HEK293 (cell line): ENCODE data around the gene IL1RAPL1.

Source experiments
- CTCF ChIA-PET: fragments of 350-600 bp; formaldehyde crosslinking; extraction: SDS; loops from one replicate; lab custom pipeline; 2021; ENCODE audit warnings: antibody characterized with exemption; lab: Yijun Ruan, JAX
- POLR2A ChIA-PET: fragments of 300-600 bp; formaldehyde crosslinking; extraction: SDS; loops from one replicate; lab custom pipeline; 2020; ENCODE audit warnings: antibody characterized with exemption, inconsistent platforms; lab: Yijun Ruan, JAX
- H3K27ac ChIP-seq: fragments of 200-500 bp; sonication (Bioruptor generic); 2 replicates; pipeline ENCODE4 v1.5.1; 2014; ENCODE audit warnings: low read depth, low read length, control low read depth, inconsistent platforms; ENCODE audit errors: extremely low read depth
- H3K36me3 ChIP-seq, 2 experiments: fragments of 200-500 bp in 1 of 2; sonication (Bioruptor generic) in 1 of 2; 1 replicate in 1 of 2; 2 replicates in 1 of 2; pipeline ENCODE4 v1.5.1; 2014 to 2017; ENCODE audit warnings: inconsistent platforms in 2 of 2, low read length in 2 of 2; ENCODE audit not compliant: control insufficient read depth in 2 of 2, insufficient read depth in 1 of 2
- H3K4me1 ChIP-seq: fragments of 200-500 bp; sonication (Bioruptor generic); 2 replicates; pipeline ENCODE4 v1.5.1; 2014; ENCODE audit warnings: mild to moderate bottlenecking, low read length, inconsistent platforms; ENCODE audit not compliant: control insufficient read depth, insufficient read depth
- H3K4me3 ChIP-seq: 2 replicates; pipeline ENCODE4 v1.5.1; 2011; ENCODE audit warnings: low read depth, mild to moderate bottlenecking, control low read depth, low read length, moderate library complexity
- H3K9me3 ChIP-seq: fragments of 200-500 bp; sonication (Bioruptor generic); 2 replicates; pipeline ENCODE4 v1.5.1; 2014; ENCODE audit warnings: low read depth, low read length, inconsistent platforms; ENCODE audit not compliant: control insufficient read depth, insufficient read depth
- GLI4 ChIP-seq: fragments of 450-650 bp; formaldehyde crosslinking; IDR thresholded peaks from 2 replicates; pipeline ENCODE4 v1.5.1; 2016; ENCODE audit warnings: missing biosample characterization, missing genetic modification characterization
- HIC1 ChIP-seq: fragments of 450-650 bp; formaldehyde crosslinking; IDR thresholded peaks from 2 replicates; pipeline ENCODE4 v1.5.1; 2016; ENCODE audit warnings: missing biosample characterization, missing genetic modification characterization
- INSM2 ChIP-seq: fragments of 450-650 bp; formaldehyde crosslinking; IDR thresholded peaks from 2 replicates; pipeline ENCODE4 v1.5.1; 2016; ENCODE audit warnings: missing biosample characterization, missing genetic modification characterization
- KLF10 ChIP-seq: fragments of 450-650 bp; IDR thresholded peaks from 2 replicates; pipeline ENCODE4 v1.5.1; 2018; ENCODE audit warnings: missing biosample characterization, mild to moderate bottlenecking, missing genetic modification characterization
- KLF9 ChIP-seq: fragments of 450-650 bp; formaldehyde crosslinking; IDR thresholded peaks from 2 replicates; pipeline ENCODE4 v1.5.1; 2016; ENCODE audit warnings: missing biosample characterization, missing genetic modification characterization, low read depth
- PRDM6 ChIP-seq: fragments of 450-650 bp; formaldehyde crosslinking; IDR thresholded peaks from 2 replicates; pipeline ENCODE4 v1.5.1; 2017; ENCODE audit warnings: missing biosample characterization, missing genetic modification characterization
- TCF7L2 ChIP-seq: IDR thresholded peaks from 2 replicates; pipeline ENCODE4 v1.6.1; 2011; ENCODE audit warnings: low read depth, mild to moderate bottlenecking, inconsistent platforms, low read length, moderate library complexity, borderline replicate concordance
- ZBTB1 ChIP-seq: fragments of 450-650 bp; formaldehyde crosslinking; IDR thresholded peaks from 2 replicates; pipeline ENCODE4 v1.5.1; 2016; ENCODE audit warnings: missing biosample characterization, missing genetic modification characterization
- ZBTB17 ChIP-seq: fragments of 450-650 bp; formaldehyde crosslinking; IDR thresholded peaks from 2 replicates; pipeline ENCODE4 v1.5.1; 2016; ENCODE audit warnings: missing biosample characterization, missing genetic modification characterization
- ZBTB7A ChIP-seq: fragments of 450-650 bp; formaldehyde crosslinking; IDR thresholded peaks from 2 replicates; pipeline ENCODE4 v1.5.1; 2016; ENCODE audit warnings: low read depth, missing biosample characterization, missing genetic modification characterization
- ZNF114 ChIP-seq: fragments of 450-650 bp; formaldehyde crosslinking; IDR thresholded peaks from 2 replicates; pipeline ENCODE4 v1.5.0; 2017; ENCODE audit warnings: missing biosample characterization, missing genetic modification characterization
- ZNF169 ChIP-seq: fragments of 450-650 bp; formaldehyde crosslinking; IDR thresholded peaks from 2 replicates; pipeline ENCODE4 v1.5.1; 2016; ENCODE audit warnings: missing biosample characterization, missing genetic modification characterization
- ZNF18 ChIP-seq: fragments of 450-650 bp; formaldehyde crosslinking; IDR thresholded peaks from 2 replicates; pipeline ENCODE4 v1.5.1; 2016; ENCODE audit warnings: missing biosample characterization, missing genetic modification characterization
- ZNF184 ChIP-seq: fragments of 450-650 bp; IDR thresholded peaks from 2 replicates; pipeline ENCODE4 v1.5.1; 2018; ENCODE audit warnings: missing biosample characterization, mild to moderate bottlenecking, missing genetic modification characterization
- ZNF404 ChIP-seq: fragments of 450-650 bp; formaldehyde crosslinking; IDR thresholded peaks from 2 replicates; pipeline ENCODE4 v1.5.1; 2017; ENCODE audit warnings: missing biosample characterization, missing genetic modification characterization
- ZNF426 ChIP-seq: fragments of 450-650 bp; formaldehyde crosslinking; IDR thresholded peaks from 2 replicates; pipeline ENCODE4 v1.5.1; 2017; ENCODE audit warnings: missing biosample characterization, missing genetic modification characterization, mild to moderate bottlenecking, inconsistent platforms, moderate library complexity
- ZNF510 ChIP-seq: fragments of 450-650 bp; formaldehyde crosslinking; IDR thresholded peaks from 2 replicates; pipeline ENCODE4 v1.5.1; 2018; ENCODE audit warnings: mild to moderate bottlenecking, missing genetic modification characterization, missing biosample characterization; ENCODE audit not compliant: insufficient replicate concordance
- ZNF514 ChIP-seq: fragments of 450-650 bp; formaldehyde crosslinking; IDR thresholded peaks from 2 replicates; pipeline ENCODE4 v1.5.1; 2016; ENCODE audit warnings: missing biosample characterization, missing genetic modification characterization
- ZNF645 ChIP-seq: fragments of 450-650 bp; formaldehyde crosslinking; IDR thresholded peaks from 2 replicates; pipeline ENCODE4; 2016; ENCODE audit warnings: missing biosample characterization, missing genetic modification characterization
- ZNF660 ChIP-seq: fragments of 450-650 bp; IDR thresholded peaks from 2 replicates; pipeline ENCODE4 v1.5.1; 2018; ENCODE audit warnings: missing biosample characterization, mild to moderate bottlenecking, missing genetic modification characterization
- ZNF670 ChIP-seq: fragments of 450-650 bp; formaldehyde crosslinking; IDR thresholded peaks from 2 replicates; pipeline ENCODE4 v1.5.1; 2016; ENCODE audit warnings: missing biosample characterization, missing genetic modification characterization, low read depth
- ZNF692 ChIP-seq: fragments of 450-650 bp; formaldehyde crosslinking; IDR thresholded peaks from 2 replicates; pipeline ENCODE4 v1.5.1; 2016; ENCODE audit warnings: missing biosample characterization, missing genetic modification characterization
- ZNF777 ChIP-seq: fragments of 450-650 bp; formaldehyde crosslinking; IDR thresholded peaks from 2 replicates; pipeline ENCODE4 v1.5.1; 2017; ENCODE audit warnings: missing biosample characterization, missing genetic modification characterization, borderline replicate concordance
- ZXDB ChIP-seq: fragments of 450-650 bp; formaldehyde crosslinking; IDR thresholded peaks from 2 replicates; pipeline ENCODE4 v1.5.1; 2016; ENCODE audit warnings: missing biosample characterization, missing genetic modification characterization

IL1RAPL1 gene

GRCh38 chrX:28595346-28595745, 8.1 kb downstream of the IL1RAPL1 start:
- no peaks in the 10 kb centered on the region for H3K36me3 ChIP-seq
- no peak overlapping the region for H3K27ac ChIP-seq
- CTCF ChIA-PET = interaction anchor here (1.1 kb wide), 1 partner anchor 9 kb away, joined by 3 read pairs; no protein-coding TSS in a partner anchor
- no peaks in the 10 kb centered on the region for H3K4me1 ChIP-seq
- POLR2A ChIA-PET = no interaction called here
- TF ChIP-seq ZNF404 (tag by site-specific recombination) (no peak), ZNF184 (no peak), GLI4 (no peak), ZBTB7A (tag by site-specific recombination) (no peak), ZNF114 (tag by site-specific recombination) (no peak), KLF10 (no peak)
- no peaks in the 10 kb centered on the region for H3K9me3 ChIP-seq
- H3K4me3 ChIP-seq = no peak overlapping the region

GRCh38 chrX:28599957-28600356, 12.7 kb downstream of the IL1RAPL1 start:
- ChIA-PET POLR2A (no interaction called here), CTCF (interaction anchor here (0.6 kb wide), 1 partner anchor 34 kb away, joined by 5 read pairs; no protein-coding TSS in a partner anchor)
- Histone ChIP-seq H3K9me3 (no peaks in the 10 kb centered on the region), H3K4me1 (no peaks in the 10 kb centered on the region), H3K36me3 (no peaks in the 10 kb centered on the region), H3K4me3 (no peak overlapping the region), H3K27ac (no peak overlapping the region)
- TF ChIP-seq ZNF169 (tag by site-specific recombination) (no peak), HIC1 (tag by site-specific recombination) (no peak), KLF9 (tag by site-specific recombination) (no peak), ZBTB17 (tag by site-specific recombination) (no peak), ZNF18 (tag by site-specific recombination) (no peak), ZNF184 (no peak), ZNF660 (tag by site-specific recombination) (no peak), ZNF426 (tag by site-specific recombination) (no peak)

GRCh38 chrX:28609003-28609402, 21.8 kb downstream of the IL1RAPL1 start:
- no peaks in the 10 kb centered on the region for H3K36me3 ChIP-seq
- CTCF ChIA-PET = no interaction called here
- TF ChIP-seq ZXDB (tag by site-specific recombination) (no peak), ZNF692 (no peak), ZNF777 (tag by site-specific recombination) (no peak), PRDM6 (tag by site-specific recombination) (no peak), ZNF514 (tag by site-specific recombination) (no peak), ZNF645 (tag by site-specific recombination) (no peak), INSM2 (tag by site-specific recombination) (no peak), ZNF670 (tag by site-specific recombination) (no peak), TCF7L2 (no peak), ZNF510 (no peak), ZBTB1 (tag by site-specific recombination) (no peak)

More at GRCh38 chrX:28609003-28609402, 21.8 kb downstream of the IL1RAPL1 start:
- Histone ChIP-seq H3K27ac (no peak overlapping the region), H3K4me1 (no peaks in the 10 kb centered on the region), H3K9me3 (no peaks in the 10 kb centered on the region), H3K4me3 (no peak overlapping the region)
- POLR2A ChIA-PET = no interaction called here
